ENCODE data around the gene GSPT1.

DNA sequence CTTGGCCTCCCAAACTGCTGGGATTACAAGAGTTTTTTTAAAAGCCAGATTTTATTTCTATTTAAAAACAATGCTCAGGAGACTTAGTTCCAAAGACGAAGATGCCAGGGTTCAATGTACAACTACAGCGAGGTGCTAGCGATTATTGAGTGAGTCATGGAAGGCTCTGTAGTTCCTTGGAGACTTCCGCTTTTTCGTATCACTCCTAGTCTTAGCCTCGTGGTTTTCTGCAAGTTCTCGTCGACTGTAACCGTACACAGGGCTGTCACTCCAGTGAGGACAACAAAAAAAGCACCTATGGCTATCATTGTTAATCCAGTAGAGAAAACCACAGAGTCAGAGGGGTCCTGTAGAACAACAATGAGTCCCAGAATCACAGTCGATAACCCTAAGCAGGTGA is 96.0 kb downstream of the GSPT1 start:
- TF ChIP-seq, protein P1, sequence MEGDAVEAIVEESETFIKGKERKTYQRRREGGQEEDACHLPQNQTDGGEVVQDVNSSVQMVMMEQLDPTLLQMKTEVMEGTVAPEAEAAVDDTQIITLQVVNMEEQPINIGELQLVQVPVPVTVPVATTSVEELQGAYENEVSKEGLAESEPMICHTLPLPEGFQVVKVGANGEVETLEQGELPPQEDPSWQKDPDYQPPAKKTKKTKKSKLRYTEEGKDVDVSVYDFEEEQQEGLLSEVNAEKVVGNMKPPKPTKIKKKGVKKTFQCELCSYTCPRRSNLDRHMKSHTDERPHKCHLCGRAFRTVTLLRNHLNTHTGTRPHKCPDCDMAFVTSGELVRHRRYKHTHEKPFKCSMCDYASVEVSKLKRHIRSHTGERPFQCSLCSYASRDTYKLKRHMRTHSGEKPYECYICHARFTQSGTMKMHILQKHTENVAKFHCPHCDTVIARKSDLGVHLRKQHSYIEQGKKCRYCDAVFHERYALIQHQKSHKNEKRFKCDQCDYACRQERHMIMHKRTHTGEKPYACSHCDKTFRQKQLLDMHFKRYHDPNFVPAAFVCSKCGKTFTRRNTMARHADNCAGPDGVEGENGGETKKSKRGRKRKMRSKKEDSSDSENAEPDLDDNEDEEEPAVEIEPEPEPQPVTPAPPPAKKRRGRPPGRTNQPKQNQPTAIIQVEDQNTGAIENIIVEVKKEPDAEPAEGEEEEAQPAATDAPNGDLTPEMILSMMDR (IDR thresholded peaks at IDR 0.05), result no peak
- TF ChIP-seq EZH2 (IDR thresholded peaks at IDR 0.05; ENCODE audit: borderline replicate concordance, insufficient read depth, low read depth, low read length, poor library complexity, severe bottlenecking), result no peak

All from B cell (primary cell).